Activated CD4-positive, alpha-beta T cell treated with anti-CD3 and anti-CD28 coated beads for 4 hours (primary cell): ENCODE measurements around the gene COL8A1.

ENCODE experiments used
- DNase-seq, 2 donors: peaks; one replicate each; pipeline ENCODE4 v3.0.0-alpha.2; 2020

COL8A1 gene

DNA sequence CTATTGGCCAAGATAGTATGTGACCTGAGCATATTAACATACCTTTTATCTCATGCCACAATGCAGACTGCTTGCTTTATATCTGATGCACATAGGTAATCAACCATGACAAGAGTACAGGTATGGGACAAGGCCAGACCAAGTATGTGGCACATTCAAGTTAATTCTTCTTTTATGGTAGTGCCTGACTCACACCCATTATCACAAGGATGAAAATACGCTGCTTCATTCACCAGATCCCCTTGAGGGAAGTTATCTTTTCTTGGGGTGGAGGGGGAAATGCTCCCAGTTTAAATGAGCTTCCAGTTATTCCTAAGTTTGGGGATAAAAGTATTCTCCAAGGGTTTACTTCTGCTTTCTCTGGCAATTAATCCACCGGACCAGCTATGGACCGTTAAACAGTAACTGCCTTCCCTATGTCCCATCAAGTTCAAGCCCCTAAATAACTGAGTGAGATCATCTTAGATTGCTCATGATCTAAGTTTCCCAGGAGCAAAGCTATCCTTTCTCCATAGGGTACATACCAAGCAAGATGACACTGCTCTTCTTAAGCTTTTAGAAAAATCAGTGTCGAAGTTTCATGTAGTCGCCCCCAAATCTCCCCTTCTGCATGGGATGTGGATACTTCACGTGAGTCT, 1.9 kb downstream of the COL8A1 start:
- DNase-seq, result no peak

DNA sequence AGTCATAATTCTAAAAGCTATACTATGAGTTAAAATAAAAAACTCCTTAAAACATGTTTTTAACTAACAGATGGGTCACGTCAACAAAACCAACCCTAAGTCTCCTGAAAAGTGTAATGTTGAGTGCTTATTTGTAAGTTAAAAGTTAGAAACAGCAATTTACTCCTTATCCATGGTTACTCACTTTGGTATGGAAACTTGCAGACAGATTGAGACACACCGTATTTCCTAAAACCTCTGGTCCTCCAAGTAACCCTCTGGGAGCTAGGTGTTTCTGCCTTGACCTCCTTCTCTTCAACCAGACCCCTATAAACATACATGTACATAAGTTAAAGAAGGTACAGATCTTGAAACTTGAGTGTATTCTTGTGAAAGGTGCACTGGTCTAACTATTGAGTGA, 3.1 kb downstream of the COL8A1 start:
- no peak for DNase-seq

DNA sequence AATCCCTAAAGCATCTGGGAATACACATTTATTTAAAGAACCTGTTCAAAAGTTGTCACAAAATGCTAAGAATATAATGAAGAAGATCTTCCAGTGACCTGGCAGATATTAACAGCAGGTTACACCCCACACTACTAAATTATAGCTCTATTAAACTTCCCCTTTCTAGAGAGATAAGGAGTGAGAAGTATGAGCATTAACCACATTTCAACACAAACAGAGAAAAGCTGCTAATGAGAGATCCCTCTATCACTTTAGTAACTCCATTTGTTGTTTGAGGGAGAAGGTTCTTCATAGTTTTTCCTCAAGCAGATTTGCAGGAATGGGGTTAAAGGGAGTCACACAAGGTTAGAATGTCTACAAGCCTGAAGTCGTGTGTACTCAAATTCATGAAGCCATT, 3.6 kb downstream of the COL8A1 start:
- DNase-seq, result no peak

DNA sequence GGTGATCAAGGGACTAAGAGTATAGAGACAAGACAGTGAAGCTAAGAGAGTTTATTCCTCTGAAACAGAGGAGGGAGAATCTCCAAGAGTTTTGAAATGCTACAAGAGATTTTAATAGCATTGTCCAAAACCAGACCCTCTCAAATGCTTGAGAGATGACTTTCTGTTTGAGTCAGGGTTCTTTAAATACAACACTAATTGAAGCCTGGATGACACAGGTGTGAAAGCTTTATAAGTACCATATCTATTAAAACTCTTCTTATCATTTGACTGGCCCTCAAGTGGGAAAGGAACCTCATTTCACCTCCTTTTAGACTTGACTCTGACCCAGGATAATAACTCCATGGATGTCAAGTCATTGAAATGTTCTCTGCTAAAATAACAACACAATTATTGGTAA, 5.6 kb downstream of the COL8A1 start:
- DNase-seq, result no peak

DNA sequence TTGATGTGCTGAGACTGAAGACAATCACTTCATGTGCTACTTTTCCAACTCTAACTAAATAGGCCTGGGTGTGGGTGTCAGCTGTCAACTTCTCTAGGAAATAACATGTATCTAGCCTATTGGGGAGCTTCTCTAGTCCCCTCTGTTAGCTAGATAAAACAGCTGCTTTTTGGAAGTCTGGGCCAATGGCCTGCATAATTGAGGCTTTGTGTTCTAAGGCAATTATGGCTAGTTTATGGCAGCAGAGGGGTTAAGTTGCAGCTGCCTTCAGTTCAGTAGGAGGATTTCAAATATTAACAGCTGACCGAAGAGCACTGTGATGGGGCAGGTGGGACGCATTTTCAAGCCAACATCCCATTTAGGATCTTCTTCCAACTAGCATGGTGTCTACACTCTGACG, 6.4 kb downstream of the COL8A1 start:
- no peak for DNase-seq

DNA sequence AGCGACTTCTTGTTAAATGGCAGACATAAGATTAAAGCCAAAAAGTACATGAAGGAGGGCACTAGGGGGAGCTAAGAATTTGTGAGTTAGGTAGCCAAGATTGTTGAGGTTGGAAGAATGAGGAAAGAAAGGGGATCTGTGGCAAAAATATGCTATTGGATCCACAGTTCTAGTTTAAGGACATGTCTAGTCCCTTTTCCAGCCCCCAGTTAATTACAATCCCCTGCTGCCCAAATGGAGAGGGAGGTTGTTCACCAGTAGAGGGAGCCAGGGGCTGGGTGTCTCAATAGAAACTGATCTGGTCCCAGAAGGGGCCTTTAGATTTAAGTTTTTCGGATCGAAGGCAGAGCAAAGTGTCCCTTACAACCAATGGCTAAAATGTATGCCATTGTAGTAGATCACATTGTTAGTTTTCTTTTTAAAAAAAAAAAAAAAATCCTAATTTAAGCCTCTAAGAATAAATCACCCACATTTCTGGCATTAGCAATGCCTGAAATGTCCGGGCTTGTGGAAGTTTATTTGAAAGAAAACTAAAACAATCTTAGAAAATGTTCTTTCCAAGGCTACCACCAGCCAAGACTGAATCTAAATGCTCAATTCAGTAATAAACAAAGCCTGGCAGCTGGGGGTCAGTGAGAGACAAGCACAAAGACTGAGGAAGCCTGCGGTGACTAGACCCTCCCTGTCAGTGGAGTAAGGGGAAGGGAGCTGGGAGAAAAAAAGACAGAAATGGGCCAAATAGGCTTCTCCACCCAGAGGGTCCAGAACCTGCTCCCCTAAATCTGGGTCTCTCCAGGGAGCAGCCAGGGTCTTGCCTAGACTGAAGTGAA, 7.1 kb downstream of the COL8A1 start:
- DNase-seq, result no peak

DNA sequence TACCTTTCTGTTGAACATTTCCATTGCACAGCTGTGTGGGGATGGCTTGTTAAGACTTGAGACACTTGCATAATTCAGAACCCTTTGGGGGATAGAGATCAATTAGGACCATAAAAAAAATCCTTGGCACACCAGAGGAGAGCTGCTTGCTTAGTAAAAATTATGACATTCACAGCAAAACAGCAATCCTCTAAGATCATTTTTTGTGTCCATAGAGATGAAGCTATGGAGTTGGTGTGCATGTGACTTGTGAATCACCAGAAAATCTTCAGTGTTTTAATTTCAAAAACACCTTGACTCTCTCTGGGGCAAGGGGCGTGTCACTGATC, 7.7 kb downstream of the COL8A1 start:
- no peak for DNase-seq

DNA sequence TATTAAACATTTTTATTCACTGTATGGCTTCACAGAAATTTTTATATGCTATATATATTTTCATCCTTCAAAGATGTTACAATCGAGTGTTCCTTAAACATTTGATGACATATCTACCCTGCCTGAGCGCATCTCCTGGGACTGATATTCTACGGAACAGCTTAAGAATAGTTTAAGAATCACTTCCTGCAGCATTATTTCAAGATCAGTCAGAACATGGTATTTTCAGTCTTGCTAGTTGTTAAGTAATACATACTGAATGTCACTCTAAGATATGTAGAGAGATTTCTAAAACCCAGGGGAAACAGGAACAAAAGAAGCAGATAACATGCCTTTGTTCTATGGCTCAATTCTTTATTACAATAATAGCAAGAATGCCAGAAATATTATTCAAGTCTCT, 8.7 kb downstream of the COL8A1 start:
- no peak for DNase-seq

DNA sequence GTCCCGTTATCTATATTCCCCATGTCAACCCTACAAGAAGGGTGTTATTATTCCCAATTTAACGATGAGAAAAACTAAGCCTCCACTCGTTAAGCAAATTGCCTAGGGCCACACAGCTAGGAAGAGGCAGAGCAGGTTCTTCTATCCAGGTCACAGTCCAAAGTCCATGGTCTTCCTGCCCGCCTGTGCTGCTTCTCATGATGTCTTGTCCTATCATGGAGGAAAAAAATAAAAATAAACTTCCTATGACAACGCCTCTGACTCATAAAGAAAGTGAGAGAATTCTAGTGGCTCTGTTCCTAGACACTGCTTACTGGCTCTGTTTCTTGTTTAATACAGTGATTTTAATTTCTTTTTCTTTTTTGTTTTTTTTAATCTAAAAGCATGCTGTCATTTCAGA, 9.7 kb downstream of the COL8A1 start:
- DNase-seq, result no peak

DNA sequence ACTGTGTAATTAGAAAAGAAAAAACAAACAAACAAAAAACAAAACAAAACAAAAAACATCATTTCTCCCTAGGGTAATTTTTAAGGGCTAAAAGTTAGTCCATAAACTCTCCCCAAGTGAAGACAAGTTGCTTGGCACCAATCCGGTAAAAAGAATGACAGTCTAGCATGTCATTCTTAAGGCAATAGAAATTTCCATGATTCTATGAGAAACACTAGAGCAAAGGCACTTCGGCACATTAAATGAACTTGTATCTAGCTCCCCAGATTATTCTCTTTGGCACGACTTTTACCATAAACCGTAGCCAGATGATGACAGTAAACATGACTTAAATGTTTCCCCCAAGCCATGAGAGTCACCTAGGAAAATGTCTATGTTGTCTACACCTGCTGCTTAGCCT, 10.1 kb downstream of the COL8A1 start:
- no peak for DNase-seq

DNA sequence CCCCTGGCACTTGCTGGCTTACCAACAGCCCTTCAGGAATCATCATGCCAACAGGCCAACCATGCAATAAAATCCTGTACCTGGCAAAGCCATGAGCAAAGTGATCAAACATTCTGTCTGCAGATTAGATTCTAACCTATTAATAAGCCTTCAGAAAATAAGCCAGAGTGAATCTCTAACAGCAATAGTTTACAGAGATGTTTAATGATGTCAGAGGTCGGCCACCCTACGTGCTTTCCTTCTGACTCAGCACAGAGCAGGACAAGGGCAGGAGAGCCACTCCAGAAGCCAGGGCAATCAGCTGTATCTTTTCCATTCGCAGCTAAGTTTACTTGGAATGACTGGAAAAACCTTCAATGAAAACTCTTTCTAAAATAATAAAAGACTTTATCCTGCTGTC, 13.1 kb downstream of the COL8A1 start:
- no peak for DNase-seq

DNA sequence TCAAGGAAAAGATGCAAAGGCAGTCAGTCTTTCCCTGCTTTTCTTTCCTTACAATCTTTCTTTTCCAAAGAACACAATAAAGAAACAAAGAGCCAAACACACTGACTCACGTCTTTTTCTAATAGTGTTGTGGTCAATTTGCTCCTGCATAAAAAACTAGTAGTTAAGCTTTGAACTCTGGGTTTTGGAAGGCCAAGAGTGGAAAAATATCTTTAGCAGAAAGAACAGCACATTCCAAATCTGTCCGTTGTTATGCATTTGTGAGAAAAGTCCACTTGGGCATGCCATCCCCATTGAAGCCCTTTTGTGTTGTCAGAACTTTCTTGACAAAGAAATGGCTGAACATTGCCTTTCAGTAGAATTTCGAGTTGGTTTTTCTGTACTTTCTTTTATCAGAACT, 18.2 kb downstream of the COL8A1 start:
- no peak for DNase-seq

DNA sequence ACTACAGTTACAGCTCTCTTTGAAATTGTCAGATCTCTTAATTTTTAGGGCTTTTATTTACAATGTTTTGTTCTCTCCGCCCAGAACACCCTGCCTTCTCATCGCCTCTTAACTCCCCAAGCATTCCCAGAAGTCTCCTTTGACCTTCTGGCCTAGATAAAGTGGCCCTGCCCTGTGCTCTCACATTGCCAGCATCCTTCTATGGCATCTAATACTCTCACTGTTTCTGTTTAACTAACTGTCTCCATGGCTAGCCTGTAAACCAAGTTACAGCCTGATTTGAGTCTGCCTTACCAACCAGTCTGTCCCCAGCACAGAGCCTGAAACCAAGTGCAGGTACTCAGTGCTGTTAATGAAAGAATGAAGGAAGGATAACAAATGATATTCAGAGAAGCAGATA, 19.9 kb downstream of the COL8A1 start:
- DNase-seq, result no peak

DNA sequence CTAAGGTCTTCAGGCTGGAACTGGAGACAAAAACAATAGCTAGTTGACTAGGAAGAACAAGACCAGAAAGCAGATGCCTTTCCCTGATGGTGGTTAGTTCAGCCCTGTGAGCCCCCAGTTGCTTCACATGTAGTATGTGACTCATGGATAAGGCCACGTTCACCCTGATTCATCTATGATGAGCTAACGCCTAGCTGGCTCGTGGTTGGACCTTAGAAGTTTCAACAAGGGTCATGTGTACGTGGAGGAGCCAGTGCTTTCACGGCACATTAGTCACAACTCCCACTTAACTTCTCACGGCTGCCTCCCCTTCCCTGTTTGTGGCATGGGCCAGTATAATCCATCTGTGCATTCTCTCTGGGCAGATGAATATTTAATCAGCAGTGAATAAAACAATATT, 20.6 kb downstream of the COL8A1 start:
- DNase-seq, result no peak

DNA sequence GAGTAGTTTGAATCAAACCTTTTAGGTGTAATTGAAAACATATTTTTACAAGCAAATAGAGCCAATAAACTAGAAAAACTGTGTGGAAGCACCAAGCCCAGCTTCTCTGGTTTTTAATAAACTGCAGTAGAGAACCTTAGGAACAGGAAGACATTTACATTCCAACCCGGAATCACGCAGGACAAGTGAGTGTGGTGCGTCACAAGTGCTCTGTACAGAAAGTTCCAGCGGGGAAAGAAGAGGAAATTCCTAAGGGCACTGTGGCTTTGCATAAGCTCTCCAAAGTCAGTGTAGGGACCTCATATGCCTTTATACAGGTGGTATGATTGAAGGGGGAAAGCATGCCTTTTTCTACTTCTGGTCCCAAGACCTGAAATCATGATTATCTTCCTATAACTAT, 21.6 kb downstream of the COL8A1 start:
- DNase-seq, result no peak

DNA sequence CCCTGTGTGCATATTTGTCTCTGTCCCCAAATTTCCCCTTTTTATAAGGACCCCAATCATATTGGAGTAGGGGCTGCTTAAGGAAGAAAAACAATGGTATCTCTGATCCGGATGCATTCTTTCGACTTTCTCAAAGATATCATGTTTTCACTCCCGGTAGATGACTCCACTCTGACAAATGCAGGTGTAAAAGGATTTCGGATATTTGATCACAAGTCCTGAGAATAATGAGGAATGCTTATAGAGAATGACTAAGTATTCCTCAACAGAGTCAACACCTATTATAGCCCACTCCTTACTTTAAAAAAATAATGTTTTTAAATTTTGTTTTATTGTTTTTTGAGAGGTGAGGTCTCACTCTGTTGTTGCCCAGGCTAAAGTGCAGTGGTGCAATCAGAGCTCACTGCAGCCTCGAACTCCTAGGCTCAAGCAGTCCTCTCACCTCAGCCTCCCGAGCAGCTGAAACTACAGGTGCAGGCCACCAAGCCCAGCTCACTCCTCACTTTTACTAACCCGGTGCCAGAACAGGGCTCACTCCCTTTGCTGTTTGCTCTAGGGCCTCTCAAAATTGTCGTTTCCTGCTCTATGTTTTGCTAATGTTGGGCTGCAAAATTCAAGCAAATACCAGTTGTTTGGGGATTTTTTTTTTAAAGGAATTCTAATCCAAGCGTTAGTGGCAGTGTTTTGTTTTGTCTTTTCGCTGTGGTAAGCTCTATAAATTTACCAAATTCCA, 24.6 kb downstream of the COL8A1 start:
- DNase-seq, result no peak

DNA sequence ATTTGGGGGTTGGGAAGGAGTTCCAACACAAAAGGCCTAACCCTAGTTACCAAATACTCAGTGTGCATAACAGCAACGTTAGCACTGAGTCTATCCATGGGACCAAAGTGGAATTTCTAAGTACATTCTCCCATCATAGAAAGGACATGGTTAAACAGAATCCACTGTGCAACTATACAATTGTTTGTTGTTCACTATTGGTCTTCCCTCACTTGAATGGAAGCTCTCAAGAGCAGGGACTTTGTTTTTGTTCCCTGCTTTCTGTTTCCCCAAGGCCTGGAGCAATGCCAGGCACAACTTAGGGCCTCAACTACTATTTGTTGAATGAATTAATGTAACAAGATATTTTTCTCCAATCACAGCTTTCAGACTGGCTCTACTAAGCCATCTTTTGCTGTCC, 25.6 kb downstream of the COL8A1 start:
- DNase-seq, result no peak

DNA sequence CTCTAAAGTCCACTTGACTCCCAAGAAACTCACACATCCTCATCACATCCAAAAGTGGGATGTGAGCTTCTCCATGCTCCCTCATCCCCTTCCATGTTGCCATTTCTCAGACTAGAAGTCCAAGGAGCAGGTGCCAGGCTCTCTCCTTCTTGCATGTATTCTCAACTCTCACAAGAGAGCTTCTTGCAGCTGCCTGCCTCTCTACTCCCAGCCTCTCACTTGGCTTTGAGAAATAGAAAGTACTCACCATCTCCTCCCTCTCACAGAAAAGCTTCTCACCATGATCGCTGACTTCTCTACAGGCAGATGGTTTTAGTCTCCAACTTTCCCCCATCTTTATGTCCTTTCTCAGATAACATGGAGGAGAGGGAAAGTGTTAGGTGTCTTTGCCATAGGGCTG, 26.6 kb downstream of the COL8A1 start:
- DNase-seq, result no peak

DNA sequence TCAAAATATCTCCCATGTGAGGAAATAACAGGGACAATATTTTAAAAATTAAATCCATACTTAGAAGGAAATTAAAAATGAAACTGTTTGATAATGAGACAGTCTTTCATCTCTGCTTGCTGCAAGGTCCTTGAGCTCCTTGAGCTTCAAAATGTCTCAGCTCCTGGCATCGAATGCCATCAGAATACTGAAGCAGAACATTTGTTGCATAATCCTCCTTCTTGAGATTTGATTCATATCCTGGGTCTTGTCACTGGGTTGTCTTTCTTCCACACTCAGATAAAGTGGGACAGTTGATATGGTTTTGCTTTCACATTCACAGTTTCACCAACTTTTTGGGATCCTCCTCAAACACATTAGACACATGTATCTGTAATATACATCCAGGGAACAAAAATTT, 27.8 kb downstream of the COL8A1 start:
- no peak for DNase-seq

DNA sequence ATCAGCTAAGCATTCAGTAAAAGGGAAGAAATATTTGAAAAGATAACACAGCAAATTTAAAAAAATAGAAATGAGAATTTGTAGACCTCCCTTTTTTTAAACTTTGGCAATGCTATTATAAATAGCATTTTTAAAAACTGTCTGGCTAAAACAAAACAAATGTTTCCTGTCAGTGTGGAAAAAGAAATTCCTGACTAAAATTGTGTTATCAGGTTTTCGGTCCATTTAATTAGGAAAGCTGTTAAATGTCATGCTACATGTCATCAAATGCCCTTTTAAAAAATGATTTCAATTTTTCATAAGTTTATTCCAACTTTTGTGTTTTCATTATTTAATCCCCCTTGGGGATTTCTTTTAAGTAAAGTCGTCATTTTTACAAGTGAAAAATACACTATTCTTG, 29.6 kb downstream of the COL8A1 start:
- no peak for DNase-seq

DNA sequence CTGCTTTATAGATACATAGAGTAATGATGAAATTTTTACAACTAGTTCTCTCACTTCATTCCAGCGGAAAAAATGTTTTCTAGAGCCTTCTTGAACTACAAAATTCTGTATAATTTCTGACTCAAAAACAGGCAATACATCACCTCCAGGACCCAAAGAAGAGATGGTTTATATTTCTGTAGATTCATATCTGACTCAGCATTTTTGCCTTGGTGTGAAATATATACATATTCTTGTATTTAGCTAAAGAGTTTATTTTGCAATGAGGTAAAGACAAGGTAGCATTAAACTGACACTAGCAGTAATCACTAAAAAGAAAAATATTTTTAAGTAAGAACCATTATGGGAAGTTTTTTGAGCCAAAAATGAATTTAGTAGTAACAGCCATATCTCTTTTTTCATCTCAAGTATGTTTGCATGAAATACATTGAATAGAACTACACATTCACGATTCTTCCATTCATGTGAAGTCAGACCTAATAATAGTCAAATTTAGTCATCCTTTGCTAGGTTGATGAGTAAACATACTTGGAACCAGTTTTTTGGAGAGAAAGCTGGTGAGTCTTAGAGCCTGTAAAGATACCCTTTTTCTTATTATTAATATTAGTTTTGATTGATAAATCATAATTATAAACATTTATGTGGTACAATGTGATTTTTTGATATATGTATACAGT, 31.6 kb downstream of the COL8A1 start:
- DNase-seq, result no peak

DNA sequence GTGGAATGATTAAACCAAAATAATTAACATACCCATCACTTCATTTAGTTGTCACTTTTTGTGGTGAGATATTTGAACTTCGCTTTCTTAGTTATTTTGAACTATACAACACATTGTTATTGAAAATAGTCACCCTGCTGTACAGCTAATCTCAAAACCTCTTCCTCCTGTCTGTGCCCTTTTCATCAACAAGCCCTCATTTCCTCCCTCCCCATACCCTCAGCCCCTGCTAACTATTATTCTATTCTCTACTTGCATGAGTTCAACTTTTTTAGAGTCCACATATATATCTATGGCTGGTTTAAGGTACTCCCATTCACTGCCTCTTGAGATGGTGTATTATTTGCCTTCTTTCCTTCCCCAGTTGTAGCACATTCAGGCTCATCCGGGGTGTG, 32.2 kb downstream of the COL8A1 start:
- no peak for DNase-seq

DNA sequence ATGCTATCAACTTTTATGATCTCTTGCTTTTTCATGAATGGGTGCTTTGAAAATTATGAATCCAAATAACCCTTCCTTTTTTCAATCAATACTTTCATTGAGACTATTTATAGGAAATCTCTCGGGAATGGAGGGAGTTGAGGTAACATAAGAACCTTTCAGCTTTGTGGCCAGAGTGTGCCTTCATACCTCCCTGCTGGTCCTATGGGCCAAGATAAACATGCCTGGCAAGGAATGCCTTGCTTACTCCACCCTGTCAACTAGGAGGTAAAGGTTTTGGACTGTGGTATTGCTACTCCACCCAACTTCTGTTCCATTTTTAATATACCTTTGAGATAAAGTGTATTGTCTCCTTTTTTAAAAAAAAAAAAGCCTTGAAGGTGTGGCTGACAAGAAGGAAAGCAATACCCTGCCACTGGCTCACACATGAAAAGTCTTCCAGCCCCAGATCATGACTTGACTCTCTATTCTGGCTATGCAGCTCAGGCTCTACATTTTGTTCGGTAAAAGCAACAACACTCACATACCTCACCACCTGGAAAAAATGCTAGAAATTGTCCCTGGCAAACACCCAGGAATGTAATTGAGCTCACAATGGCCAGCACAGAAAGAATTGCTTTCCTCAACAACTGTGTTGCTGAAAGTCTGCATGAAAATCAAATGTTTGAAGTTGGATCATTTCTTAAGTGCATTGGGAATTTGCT, 35.8 kb downstream of the COL8A1 start:
- DNase-seq, result no peak
